A549 (cell line): ENCODE data around the gene CPSF6. TPM values are rescaled to one million over a fixed set of nuclear protein-coding genes. Genes with fewer than 3 reads are reported as not detected.
"Not testable (repeated sequence)": the region's sequence is repeated elsewhere in the genome, so short reads cannot be mapped to it uniquely, and the experiment has no call there.

ENCODE experiments used
- ATAC-seq, 2 experiments: fragments of 200-7000 bp in 1 of 2; fragments of >200 bp in 1 of 2; cut with Nextera tagmentation in 1 of 2; cut with Tn5 transposase in 1 of 2; 3 replicates each; pipeline versions ENCODE4 v1.8.0 to v1.9.1; 2018 to 2020; ENCODE audit warnings: mild to moderate bottlenecking in 1 of 2, moderate library complexity in 1 of 2
- CTCF ChIA-PET: fragments of 300-600 bp; sonication (Branson Sonifier 250); formaldehyde crosslinking; extraction: SDS; loops from one replicate; lab custom pipeline; 2021; ENCODE audit warnings: antibody characterized with exemption, inconsistent platforms; lab: Yijun Ruan, JAX
- POLR2A ChIA-PET: fragments of 350-600 bp; formaldehyde crosslinking; extraction: SDS; loops from one replicate; lab custom pipeline; 2021; ENCODE audit warnings: antibody characterized with exemption, inconsistent platforms; lab: Yijun Ruan, JAX
- DNase-seq, 2 experiments: peaks; one replicate each; pipeline versions ENCODE4 v3.0.0 to v3.0.0-alpha.2; 2011 to 2016; ENCODE audit warnings: low read depth in 1 of 2, low spot score in 1 of 2
- FAIRE-seq: peaks from 2 replicates; lab custom pipeline; 2011; peaks lifted over from hg19 to GRCh38; lab: Jason Lieb, UNC
- H3K27ac ChIP-seq, 2 experiments: fragments of >200 bp; sonication (Bioruptor Twin); formaldehyde crosslinking; 3 replicates each; pipeline ENCODE4 v1.5.1; 2016 to 2017
- H3K4me1 ChIP-seq: fragments of >200 bp; sonication (Bioruptor Twin); formaldehyde crosslinking; 3 replicates; pipeline ENCODE4 v1.6.1; 2016
- H3K4me2 ChIP-seq: fragments of >200 bp; sonication (Bioruptor Twin); formaldehyde crosslinking; 3 replicates; pipeline ENCODE4 v1.6.1; 2016
- H3K4me3 ChIP-seq: fragments of >200 bp; sonication (Bioruptor Twin); formaldehyde crosslinking; 3 replicates; pipeline ENCODE4 v1.5.1; 2016
- H3K9me3 ChIP-seq: fragments of >200 bp; sonication (Bioruptor Twin); formaldehyde crosslinking; 3 replicates; pipeline ENCODE4 v1.6.1; 2016
- ATOH8 ChIP-seq: fragments of 250-450 bp; sonication (Bioruptor Pico); IDR thresholded peaks from 2 replicates; pipeline ENCODE4 v1.5.0; 2020; ENCODE audit warnings: low read depth, mild to moderate bottlenecking, moderate library complexity
- BHLHE40 ChIP-seq: IDR thresholded peaks from 2 replicates; pipeline ENCODE4 v1.6.1; 2012; ENCODE audit warnings: low read depth, low read length, inconsistent platforms
- CEBPB ChIP-seq, 2 experiments: fragments of >200 bp in 1 of 2; sonication (Bioruptor Twin) in 1 of 2; formaldehyde crosslinking in 1 of 2; IDR thresholded peaks; 2 replicates each; pipeline ENCODE4 v1.6.1; 2012 to 2016
- CHD4 ChIP-seq: fragments of 200-600 bp; sonication (generic); IDR thresholded peaks from 2 replicates; pipeline ENCODE4 v1.6.1; 2016; ENCODE audit warnings: antibody characterized with exemption, mild to moderate bottlenecking, borderline replicate concordance
- EHMT2 ChIP-seq: fragments of 200-600 bp; sonication (generic); IDR thresholded peaks from 2 replicates; pipeline ENCODE4 v1.6.1; 2016; ENCODE audit warnings: antibody characterized with exemption, low read depth, mild to moderate bottlenecking, moderate library complexity
- ELK1 ChIP-seq: fragments of 150-350 bp; IDR thresholded peaks from 2 replicates; pipeline ENCODE4 v1.6.1; 2014; ENCODE audit warnings: low read depth, mild to moderate bottlenecking, low read length
- ESRRA ChIP-seq: fragments of 150-350 bp; IDR thresholded peaks from 2 replicates; pipeline ENCODE4 v1.6.1; 2014; ENCODE audit warnings: mild to moderate bottlenecking, low read length, borderline replicate concordance
- FOSB ChIP-seq: fragments of 250-450 bp; sonication (Bioruptor Pico); IDR thresholded peaks from 2 replicates; pipeline ENCODE4 v1.5.0; 2020; ENCODE audit warnings: mild to moderate bottlenecking, moderate library complexity
- HDAC2 ChIP-seq: fragments of 200-600 bp; sonication (generic); IDR thresholded peaks from 2 replicates; pipeline ENCODE4 v1.6.1; 2016
- HES2 ChIP-seq: fragments of >200 bp; sonication (Bioruptor Twin); formaldehyde crosslinking; IDR thresholded peaks from 2 replicates; pipeline ENCODE4 v1.6.1; 2016
- HOXB5 ChIP-seq: fragments of 250-450 bp; sonication (Bioruptor Pico); IDR thresholded peaks from 2 replicates; pipeline ENCODE4 v1.5.0; 2020; ENCODE audit warnings: mild to moderate bottlenecking, moderate library complexity
- JUN ChIP-seq, 2 experiments: fragments of >200 bp; sonication (Bioruptor Twin); formaldehyde crosslinking; IDR thresholded peaks; 2 replicates in 1 of 2; 3 replicates in 1 of 2; pipeline ENCODE4 v1.6.1; 2016 to 2017
- JUNB ChIP-seq: fragments of >200 bp; sonication (Bioruptor Twin); formaldehyde crosslinking; IDR thresholded peaks from 2 replicates; pipeline ENCODE4 v1.6.1; 2016
- KDM5A ChIP-seq: fragments of 200-600 bp; sonication (generic); IDR thresholded peaks from 2 replicates; pipeline ENCODE4 v1.6.1; 2016; ENCODE audit warnings: antibody characterized with exemption, mild to moderate bottlenecking
- NFE2L2 ChIP-seq: fragments of 150-350 bp; conservative IDR thresholded peaks from 2 replicates; pipeline ENCODE4 v1.6.1; 2014; ENCODE audit warnings: low read length
- NPAS2 ChIP-seq: fragments of 250-450 bp; sonication (Bioruptor Pico); IDR thresholded peaks from 2 replicates; pipeline ENCODE4 v1.8.0; 2022; ENCODE audit warnings: mild to moderate bottlenecking, moderate library complexity, borderline replicate concordance
- POLR2AphosphoS2 ChIP-seq: conservative IDR thresholded peaks from 2 replicates; pipeline ENCODE4 v1.6.1; 2012; ENCODE audit warnings: low read length, improper control_type of control experiment, inconsistent platforms
- RAD21 ChIP-seq, 2 experiments: fragments of >200 bp in 1 of 2; sonication (Bioruptor Twin) in 1 of 2; formaldehyde crosslinking in 1 of 2; IDR thresholded peaks in 1 of 2; conservative IDR thresholded peaks in 1 of 2; 2 replicates in 1 of 2; 3 replicates in 1 of 2; pipeline ENCODE4 v1.6.1; 2012 to 2018; ENCODE audit warnings: inconsistent platforms in 1 of 2
- RARB ChIP-seq: fragments of 250-450 bp; sonication (Bioruptor Pico); IDR thresholded peaks from 2 replicates; pipeline ENCODE4 v1.8.0; 2021; ENCODE audit warnings: mild to moderate bottlenecking, moderate library complexity
- RFX5 ChIP-seq: fragments of 450-650 bp; IDR thresholded peaks from 2 replicates; pipeline ENCODE4 v1.7.1; 2014; ENCODE audit warnings: antibody characterized with exemption, mild to moderate bottlenecking, moderate library complexity
- SREBF2 ChIP-seq: fragments of 450-650 bp; IDR thresholded peaks from 2 replicates; pipeline ENCODE4 v1.6.1; 2014; ENCODE audit warnings: mild to moderate bottlenecking, moderate library complexity
- TFCP2L1 ChIP-seq: fragments of 250-450 bp; sonication (Bioruptor Pico); IDR thresholded peaks from 2 replicates; pipeline ENCODE4 v1.5.0; 2021; ENCODE audit warnings: mild to moderate bottlenecking
- USF2 ChIP-seq: fragments of 450-650 bp; IDR thresholded peaks from 2 replicates; pipeline ENCODE4 v1.6.1; 2014; ENCODE audit warnings: antibody characterized with exemption
- ZNF302 ChIP-seq: fragments of 250-450 bp; sonication (Bioruptor Pico); IDR thresholded peaks from 2 replicates; pipeline ENCODE4 v1.9.0; 2021; ENCODE audit warnings: inconsistent platforms, mild to moderate bottlenecking, moderate library complexity
- WGBS: methylation state at CpG from one replicate; pipeline ENCODE4 v1.1.6; 2017; ENCODE audit errors: missing lambda C conversion rate; 5-methylcytosine and 5-hydroxymethylcytosine counted together
- polyA plus RNA-seq, 4 experiments: library from polyadenylated mRNA; depleted of rRNA in 3 of 4; stranded (reverse); fragments of >200 nt; fragmentation: RNase III in 1 of 4; extraction: RNeasy Plus Mini Kit Qiagen cat#74134 plus additional on column Dnase treatment in 1 of 4; gene quantifications; 2 replicates in 3 of 4; 3 replicates in 1 of 4; pipeline ENCODE4 v1.2.3, GENCODE V29; 2011 to 2017

Gene CPSF6
- polyA plus RNA-seq, 2 of the 4 experiments (the other 2 are of a cell fraction) = 77.2 to 84.3 TPM

GRCh38 chr12:69313209-69313608, 73.8 kb downstream of the CPSF6 start:
- no peak for FAIRE-seq

GRCh38 chr12:69316784-69317183, 77.4 kb downstream of the CPSF6 start:
- ATAC-seq, POLR2A ChIA-PET, H3K27ac ChIP-seq, FAIRE-seq, H3K4me3 ChIP-seq, H3K4me2 ChIP-seq, CTCF ChIA-PET, H3K9me3 ChIP-seq, DNase-seq, H3K4me1 ChIP-seq: not testable (repeated sequence)

More at GRCh38 chr12:69313209-69313608, 73.8 kb downstream of the CPSF6 start:
- DNase-seq (no peak), ATAC-seq (no peak)
- Histone ChIP-seq H3K4me2 (no peak overlapping the region), H3K27ac (no peak overlapping the region), H3K9me3 (peaks cover under 1% of the 10 kb centered on the region; the same call in 1 of the 3 replicates), H3K4me1 (no peaks in the 10 kb centered on the region), H3K4me3 (no peak overlapping the region)
- ChIA-PET POLR2A (no interaction called here), CTCF (interaction anchor here (1.0 kb wide), 1 partner anchor 22 kb away, joined by 3 read pairs; no protein-coding TSS in a partner anchor)
- WGBS = 55% methylated on average over 3 of the region's 3 CpGs
- TF ChIP-seq USF2 (no peak), JUN (IDR thresholded peaks at IDR 0.05) (no peak), RAD21 (conservative IDR thresholded peaks at IDR 0.05 in 1 of 2, IDR thresholded peaks at IDR 0.05 in 1 of 2) (no peak), NPAS2 (CRISPR knock-in tag) (no peak), CHD4 (no peak), HDAC2 (no peak), BHLHE40 (no peak), JUNB (no peak), KDM5A (no peak), POLR2AphosphoS2 (no peak), EHMT2 (no peak)

- FAIRE-seq, DNase-seq, H3K27ac ChIP-seq, H3K4me1 ChIP-seq, ATAC-seq, H3K4me2 ChIP-seq, H3K9me3 ChIP-seq, H3K4me3 ChIP-seq, POLR2A ChIA-PET: not testable (repeated sequence)
- 6% methylated on average over 2 of the region's 2 CpGs for whole genome bisulfite sequencing
- CTCF ChIA-PET = interaction anchor here (1.6 kb wide), 1 partner anchor 40 kb away, joined by 4 read pairs; no protein-coding TSS in a partner anchor
These were observed 77.9 kb downstream of the CPSF6 start for GRCh38 chr12:69317233-69317632.

GRCh38 chr12:69318225-69318624, 78.9 kb downstream of the CPSF6 start:
- ChIA-PET POLR2A (no interaction called here), CTCF (interaction anchor here (1.6 kb wide), 1 partner anchor 39 kb away, joined by 4 read pairs; no protein-coding TSS in a partner anchor)
- no peak overlapping the region for H3K4me2 ChIP-seq
- peaks cover 7% of the 10 kb centered on the region; the same call in 1 of the 3 replicates for H3K9me3 ChIP-seq
- no peaks in the 10 kb centered on the region for H3K4me1 ChIP-seq
- no peak for TF ChIP-seq JUN (IDR thresholded peaks at IDR 0.05)
- no peak for TF ChIP-seq NFE2L2
- TF ChIP-seq SREBF2 = no peak
- TF ChIP-seq JUNB = no peak
- TF ChIP-seq TFCP2L1 = no peak
- TF ChIP-seq CEBPB (IDR thresholded peaks at IDR 0.05) = no peak
- TF ChIP-seq BHLHE40 = no peak
- DNase-seq (no peak), ATAC-seq (no peak), FAIRE-seq (no peak)
- H3K4me3 ChIP-seq = no peak overlapping the region
- H3K27ac ChIP-seq = no peak overlapping the region
- WGBS = 38% methylated on average over 2 of the region's 2 CpGs

GRCh38 chr12:69321351-69321750, 82.0 kb downstream of the CPSF6 start:
- Histone ChIP-seq H3K4me3 (no peak overlapping the region), H3K4me2 (no peak overlapping the region), H3K27ac (no peak overlapping the region), H3K4me1 (no peaks in the 10 kb centered on the region), H3K9me3 (peaks cover 8% of the 10 kb centered on the region; the same call in 1 of the 3 replicates)
- no peak for ATAC-seq
- FAIRE-seq = no peak
- POLR2A ChIA-PET = no interaction called here
- no peak for DNase-seq
- CTCF ChIA-PET = no interaction called here
- 54% methylated on average over 1 of the region's 1 CpG for WGBS
- TF ChIP-seq ELK1 (no peak), BHLHE40 (no peak), JUN (IDR thresholded peaks at IDR 0.05) (no peak), KDM5A (no peak), ZNF302 (CRISPR knock-in tag) (no peak), HES2 (no peak), HOXB5 (no peak), NPAS2 (CRISPR knock-in tag) (no peak), RFX5 (no peak), FOSB (CRISPR knock-in tag) (no peak), ESRRA (no peak), RARB (CRISPR knock-in tag) (no peak), RAD21 (conservative IDR thresholded peaks at IDR 0.05 in 1 of 2, IDR thresholded peaks at IDR 0.05 in 1 of 2) (no peak), ATOH8 (CRISPR knock-in tag) (no peak)
